K562 (cell line): ENCODE measurements around the gene CYB5R4. TPM values are rescaled to one million over a fixed set of nuclear protein-coding genes. Genes with fewer than 3 reads are reported as not detected.
A peak's percentile ranks its signal among the peaks of the same experiment; 100 is the strongest.

Source experiments
- ATAC-seq: fragments of 200-7000 bp; cut with Tn5 transposase; 3 replicates; pipeline ENCODE4 v1.9.1; 2020; ENCODE audit warnings: moderate library complexity
- BruUV-seq: library from RNA; stranded (reverse); fragments of 400-500 nt; replicated peaks from 2 replicates; lab custom pipeline; 2021; lab: Mats Ljungman, UMichigan
- CTCF ChIA-PET: fragments of 300-600 bp; formaldehyde crosslinking; extraction: SDS; loops from one replicate; lab custom pipeline; 2021; ENCODE audit warnings: low intra/inter-chr PET ratio; lab: Yijun Ruan, JAX
- POLR2A ChIA-PET: fragments of 300-600, 350-650 bp; sonication (Branson Sonifier 250); formaldehyde crosslinking; extraction: SDS; loops from one replicate; lab custom pipeline; 2021; ENCODE audit warnings: antibody characterized with exemption, inconsistent platforms; lab: Yijun Ruan, JAX
- DNase-seq, 4 experiments: peaks; one replicate each; pipeline versions ENCODE4 v3.0.0 to v3.0.0-alpha.2; 2011 to 2018; ENCODE audit warnings: low spot score in 3 of 4, mixed read lengths in 3 of 4; ENCODE audit errors: extremely low read depth in 1 of 4
- FAIRE-seq: peaks from 2 replicates; lab custom pipeline; 2011; peaks lifted over from hg19 to GRCh38; lab: Jason Lieb, UNC
- H2AFZ ChIP-seq: 2 replicates; pipeline ENCODE4 v1.6.0; 2011; ENCODE audit warnings: low read depth, low read length, control low read depth, inconsistent platforms
- H3K27ac ChIP-seq: fragments of 200-600 bp; 3 replicates; pipeline ENCODE4 v1.8.0; 2011; ENCODE audit warnings: low read depth, mild to moderate bottlenecking, control low read depth, inconsistent platforms, low read length, moderate library complexity, mixed read lengths; ENCODE audit errors: extremely low read depth
- H3K27me3 ChIP-seq, 2 experiments: fragments of 300-600 bp in 1 of 2; 2 replicates in 1 of 2; 3 replicates in 1 of 2; pipeline versions ENCODE4 v1.6.0 to v1.8.0; 2011; ENCODE audit warnings: inconsistent platforms in 2 of 2, low read length in 2 of 2, mild to moderate bottlenecking in 1 of 2, mixed read lengths in 1 of 2, moderate library complexity in 1 of 2; ENCODE audit not compliant: control insufficient read depth in 2 of 2, insufficient read depth in 2 of 2
- H3K36me3 ChIP-seq: fragments of 300-600 bp; 3 replicates; pipeline ENCODE4 v1.8.0; 2011; ENCODE audit warnings: mild to moderate bottlenecking, low read length, inconsistent platforms; ENCODE audit not compliant: control insufficient read depth, insufficient read depth
- H3K4me1 ChIP-seq, 2 experiments: fragments of 200-600 bp in 1 of 2; replicated peaks in 1 of 2; 2 replicates in 1 of 2; 3 replicates in 1 of 2; pipeline versions ENCODE4 v1.5.1 to v1.8.0; 2011; ENCODE audit warnings: inconsistent platforms in 2 of 2, low read length in 2 of 2, mild to moderate bottlenecking in 1 of 2, mixed read lengths in 1 of 2, moderate library complexity in 1 of 2; ENCODE audit not compliant: control insufficient read depth in 2 of 2, insufficient read depth in 2 of 2
- H3K4me2 ChIP-seq: 2 replicates; pipeline ENCODE4 v1.6.1; 2011; ENCODE audit warnings: low read length, control low read depth, inconsistent platforms, mixed read lengths; ENCODE audit not compliant: insufficient read depth
- H3K4me3 ChIP-seq: fragments of 200-600 bp; sonication (generic), shearing (Covaris generic); 2 replicates; pipeline ENCODE4 v1.5.1; 2016; ENCODE audit warnings: control low read depth, inconsistent platforms
- H3K79me2 ChIP-seq: fragments of 200-600 bp; 3 replicates; pipeline ENCODE4 v1.8.0; 2011; ENCODE audit warnings: low read length, inconsistent platforms; ENCODE audit not compliant: control insufficient read depth, insufficient read depth
- H3K9ac ChIP-seq, 2 experiments: 2 replicates each; pipeline versions ENCODE4 v1.6.0 to v1.6.1; 2011; ENCODE audit warnings: low read depth in 2 of 2, low read length in 2 of 2, control low read depth in 1 of 2, inconsistent platforms in 1 of 2, mild to moderate bottlenecking in 1 of 2, mixed read lengths in 1 of 2; ENCODE audit not compliant: insufficient read depth in 1 of 2
- H3K9me1 ChIP-seq: one replicate; pipeline ENCODE4 v1.6.0; 2011; ENCODE audit warnings: inconsistent platforms, mild to moderate bottlenecking, low read length, moderate library complexity; ENCODE audit not compliant: control insufficient read depth, insufficient read depth
- H3K9me3 ChIP-seq: replicated peaks from 2 replicates; pipeline ENCODE4 v1.5.1; 2011; ENCODE audit warnings: low read depth, low read length, inconsistent platforms; ENCODE audit not compliant: control insufficient read depth, insufficient read depth
- H4K20me1 ChIP-seq: replicated peaks from 2 replicates; pipeline ENCODE4 v1.6.1; 2011; ENCODE audit warnings: low read length, inconsistent platforms, mixed read lengths; ENCODE audit not compliant: control insufficient read depth, insufficient read depth
- DMBX1 ChIP-seq: fragments of 250-450 bp; sonication (Bioruptor Pico); IDR thresholded peaks from 2 replicates; pipeline ENCODE4 v1.8.0; 2022; ENCODE audit warnings: inconsistent platforms, mild to moderate bottlenecking, moderate library complexity, borderline replicate concordance
- HNRNPH1 ChIP-seq: fragments of 200-400 bp; formaldehyde crosslinking; optimal IDR thresholded peaks from 2 replicates; pipeline ENCODE3; 2017; ENCODE audit warnings: low read depth, mild to moderate bottlenecking, low read length, moderate library complexity
- ZNF165 ChIP-seq: fragments of 250-450 bp; sonication (Bioruptor Pico); IDR thresholded peaks from 2 replicates; pipeline ENCODE4 v1.4.0; 2020; ENCODE audit warnings: borderline replicate concordance
- ZNF717 ChIP-seq: fragments of 250-450 bp; sonication (Bioruptor Pico); IDR thresholded peaks from 2 replicates; pipeline ENCODE4 v1.5.0; 2021
- WGBS: fragments of 100-300 bp; shearing (Covaris generic); methylation state at CpG from one replicate; pipeline ENCODE4 v1.1.6; 2016; ENCODE audit warnings: low coverage, mixed read lengths; ENCODE audit not compliant: insufficient coverage; ENCODE audit errors: missing lambda C conversion rate; 5-methylcytosine and 5-hydroxymethylcytosine counted together
- in situ Hi-C: fragments of 300-500 bp; cut with MboI; formaldehyde crosslinking; loops from 4 replicates; pipeline ENCODE4 v1.15.0; 2018; ENCODE audit warnings: inconsistent platforms, mixed read lengths
- intact Hi-C: fragments of 100-400 bp; cut with micrococcal nuclease; formaldehyde crosslinking; loops from 2 replicates; pipeline ENCODE4 v1.14.2; 2022
- polyA plus RNA-seq, 8 experiments: library from polyadenylated mRNA; depleted of rRNA in 4 of 8; stranded (reverse) in 5 of 8; unstranded in 3 of 8; fragments of >200 nt; fragmentation: Nextera tagmentation in 2 of 8; fragmentation: Illumina TruSeq in 1 of 8; extraction: Ambion mirVana in 2 of 8; extraction: Trizol in 1 of 8; gene quantifications; 2 replicates each; pipeline versions ENCODE4 v1.2.1 to v1.2.3, GENCODE V29; 2011 to 2014; ENCODE audit warnings: inconsistent platforms in 1 of 8, missing spikeins in 1 of 8
- total RNA-seq, 7 experiments: library from RNA; depleted of rRNA in 6 of 7; stranded (reverse); fragments of >200 nt in 6 of 7; fragmentation: Illumina TruSeq in 2 of 7; extraction: Trizol in 2 of 7; gene quantifications; 2 replicates each; pipeline versions ENCODE4 v1.2.1 to v1.2.3, GENCODE V29; 2011 to 2021; ENCODE audit warnings: low replicate concordance in 1 of 7
- TF ChIP-seq, protein P1 (sequence below): fragments of 450-650 bp; formaldehyde crosslinking; IDR thresholded peaks from 2 replicates; pipeline ENCODE4 v1.4.0; 2020; ENCODE audit warnings: mild to moderate bottlenecking, mixed read lengths
- TF ChIP-seq, protein P2 (sequence below): fragments of 250-450 bp; sonication (Bioruptor Pico); IDR thresholded peaks from 2 replicates; pipeline ENCODE4 v1.5.0; 2020; ENCODE audit warnings: mild to moderate bottlenecking, borderline replicate concordance
- TF ChIP-seq, protein P3 (sequence below): sonication (generic); formaldehyde crosslinking; IDR thresholded peaks from 2 replicates; pipeline ENCODE4 v1.8.0; 2023; ENCODE audit warnings: mild to moderate bottlenecking, missing genetic modification reagents

The CYB5R4 gene
- total and polyA plus RNA-seq, 9 of the 15 experiments (the other 6 are each of a cell fraction or from before 2014, with no cell fraction given) = 5.9 to 23.1 (median 19.0) TPM

DNA sequence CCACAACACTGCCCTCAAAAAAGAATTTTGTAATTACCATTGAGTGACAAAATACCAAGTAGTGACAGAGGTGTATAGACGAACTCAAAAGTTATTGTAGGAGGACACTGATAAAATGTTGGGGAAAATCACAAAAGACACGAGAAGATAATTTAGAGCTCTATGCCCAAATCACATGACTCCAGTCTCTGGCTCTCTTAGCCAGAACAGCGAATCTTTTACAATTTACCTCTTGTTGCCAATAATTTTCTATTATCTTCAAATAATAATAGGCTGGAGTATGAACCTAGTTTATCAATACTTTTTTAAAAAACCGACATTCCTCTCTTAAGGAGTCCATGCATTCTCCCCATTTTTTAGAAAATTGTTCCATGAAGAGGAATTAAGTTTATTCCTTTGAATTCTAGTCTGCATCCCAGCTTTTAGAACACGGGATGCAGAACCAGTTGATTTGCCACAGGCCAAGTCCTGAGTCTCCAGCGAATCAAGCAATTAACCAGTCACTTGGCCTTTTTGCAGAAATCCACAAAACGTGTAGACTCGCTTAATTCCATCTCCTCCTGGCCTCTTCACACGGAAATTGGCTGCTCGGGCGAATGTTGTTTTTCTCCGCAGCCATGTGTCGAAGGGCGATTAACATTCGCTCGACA lies 6.8 kb upstream of the CYB5R4 start:
- DNase-seq = no peak
- no peaks in the 10 kb centered on the region for H4K20me1 ChIP-seq
- no peak overlapping the region for H3K27ac ChIP-seq
- no peaks in the 10 kb centered on the region for H3K36me3 ChIP-seq
- no peak overlapping the region for H2AFZ ChIP-seq
- no peak for TF ChIP-seq ZNF165 (CRISPR knock-in tag)
- TF ChIP-seq, protein P1, sequence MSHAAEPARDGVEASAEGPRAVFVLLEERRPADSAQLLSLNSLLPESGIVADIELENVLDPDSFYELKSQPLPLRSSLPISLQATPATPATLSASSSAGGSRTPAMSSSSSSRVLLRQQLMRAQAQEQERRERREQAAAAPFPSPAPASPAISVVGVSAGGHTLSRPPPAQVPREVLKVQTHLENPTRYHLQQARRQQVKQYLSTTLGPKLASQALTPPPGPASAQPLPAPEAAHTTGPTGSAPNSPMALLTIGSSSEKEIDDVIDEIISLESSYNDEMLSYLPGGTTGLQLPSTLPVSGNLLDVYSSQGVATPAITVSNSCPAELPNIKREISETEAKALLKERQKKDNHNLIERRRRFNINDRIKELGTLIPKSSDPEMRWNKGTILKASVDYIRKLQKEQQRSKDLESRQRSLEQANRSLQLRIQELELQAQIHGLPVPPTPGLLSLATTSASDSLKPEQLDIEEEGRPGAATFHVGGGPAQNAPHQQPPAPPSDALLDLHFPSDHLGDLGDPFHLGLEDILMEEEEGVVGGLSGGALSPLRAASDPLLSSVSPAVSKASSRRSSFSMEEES (CRISPR knock-in tag) = peak; percentile 30; the same call in 1 of the 2 replicates
- TF ChIP-seq DMBX1 (CRISPR knock-in tag) = no peak
- TF ChIP-seq, protein P2, sequence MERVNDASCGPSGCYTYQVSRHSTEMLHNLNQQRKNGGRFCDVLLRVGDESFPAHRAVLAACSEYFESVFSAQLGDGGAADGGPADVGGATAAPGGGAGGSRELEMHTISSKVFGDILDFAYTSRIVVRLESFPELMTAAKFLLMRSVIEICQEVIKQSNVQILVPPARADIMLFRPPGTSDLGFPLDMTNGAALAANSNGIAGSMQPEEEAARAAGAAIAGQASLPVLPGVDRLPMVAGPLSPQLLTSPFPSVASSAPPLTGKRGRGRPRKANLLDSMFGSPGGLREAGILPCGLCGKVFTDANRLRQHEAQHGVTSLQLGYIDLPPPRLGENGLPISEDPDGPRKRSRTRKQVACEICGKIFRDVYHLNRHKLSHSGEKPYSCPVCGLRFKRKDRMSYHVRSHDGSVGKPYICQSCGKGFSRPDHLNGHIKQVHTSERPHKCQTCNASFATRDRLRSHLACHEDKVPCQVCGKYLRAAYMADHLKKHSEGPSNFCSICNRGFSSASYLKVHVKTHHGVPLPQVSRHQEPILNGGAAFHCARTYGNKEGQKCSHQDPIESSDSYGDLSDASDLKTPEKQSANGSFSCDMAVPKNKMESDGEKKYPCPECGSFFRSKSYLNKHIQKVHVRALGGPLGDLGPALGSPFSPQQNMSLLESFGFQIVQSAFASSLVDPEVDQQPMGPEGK = no peak
- no peak for TF ChIP-seq ZNF717 (CRISPR knock-in tag)
- TF ChIP-seq, protein P3, sequence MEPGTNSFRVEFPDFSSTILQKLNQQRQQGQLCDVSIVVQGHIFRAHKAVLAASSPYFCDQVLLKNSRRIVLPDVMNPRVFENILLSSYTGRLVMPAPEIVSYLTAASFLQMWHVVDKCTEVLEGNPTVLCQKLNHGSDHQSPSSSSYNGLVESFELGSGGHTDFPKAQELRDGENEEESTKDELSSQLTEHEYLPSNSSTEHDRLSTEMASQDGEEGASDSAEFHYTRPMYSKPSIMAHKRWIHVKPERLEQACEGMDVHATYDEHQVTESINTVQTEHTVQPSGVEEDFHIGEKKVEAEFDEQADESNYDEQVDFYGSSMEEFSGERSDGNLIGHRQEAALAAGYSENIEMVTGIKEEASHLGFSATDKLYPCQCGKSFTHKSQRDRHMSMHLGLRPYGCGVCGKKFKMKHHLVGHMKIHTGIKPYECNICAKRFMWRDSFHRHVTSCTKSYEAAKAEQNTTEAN (CRISPR knock-in tag) = no peak
- no peak for TF ChIP-seq HNRNPH1
- TF ChIP-seq, all 486 proteins: peak for 1
- BruUV-seq = no TSS peak
- H3K4me1 ChIP-seq = peaks cover 0 to 12% of the 10 kb centered on the region in 2 experiments; a peak in 1 of 5 replicates
- no peak overlapping the region for H3K4me2 ChIP-seq
- FAIRE-seq = peak; percentile 44
- in situ Hi-C loops = no loop called here
- CTCF ChIA-PET = no interaction called here
- POLR2A ChIA-PET = interaction anchor here (1.1 kb wide), 1 partner anchor 9 kb away, joined by 4 read pairs; no protein-coding TSS in a partner anchor
- peaks cover 16 to 25% of the 10 kb centered on the region in 2 experiments for H3K27me3 ChIP-seq
- WGBS = 5% methylated on average over 16 of the region's 16 CpGs
- H3K9ac ChIP-seq = no peak overlapping the region
- no peaks in the 10 kb centered on the region; the same call in 1 of the 2 replicates for H3K9me3 ChIP-seq
- H3K79me2 ChIP-seq = no peaks in the 10 kb centered on the region
- no peak for ATAC-seq
- H3K4me3 ChIP-seq = no peak overlapping the region
- no peaks in the 10 kb centered on the region for H3K9me1 ChIP-seq
- intact Hi-C loops = no loop called here
